MCF 10A (cell line): ENCODE results near the gene FGFR3. TPM values are rescaled to one million over a fixed set of nuclear protein-coding genes. Genes with fewer than 3 reads are reported as not detected.

Source experiments
- BruUV-seq: library from RNA; stranded (reverse); fragments of 400-500 nt; replicated peaks from 2 replicates; lab custom pipeline; 2021; lab: Mats Ljungman, UMichigan
- CTCF ChIA-PET: fragments of 300-600 bp; sonication (Branson Sonifier 250); formaldehyde crosslinking; extraction: SDS; loops from one replicate; lab custom pipeline; 2021; ENCODE audit warnings: antibody characterized with exemption, inconsistent platforms; lab: Yijun Ruan, JAX
- POLR2A ChIA-PET: fragments of 300-600, 350-650 bp; sonication (Branson Sonifier 250); formaldehyde crosslinking; extraction: SDS; loops from one replicate; lab custom pipeline; 2020; ENCODE audit warnings: antibody characterized with exemption, inconsistent platforms; lab: Yijun Ruan, JAX
- DNase-seq: peaks from one replicate; pipeline ENCODE4 v3.0.0-alpha.2; 2018; ENCODE audit not compliant: unreplicated experiment
- H3K27ac Mint-ChIP-seq: one replicate; pipeline ENCODE4 v1.8.0; 2022; ENCODE audit warnings: mild to moderate bottlenecking, low read depth, mixed read lengths; ENCODE audit not compliant: unreplicated experiment
- H3K27me3 Mint-ChIP-seq: one replicate; pipeline ENCODE4 v1.8.0; 2022; ENCODE audit warnings: mixed read lengths; ENCODE audit not compliant: insufficient read depth, unreplicated experiment
- H3K36me3 Mint-ChIP-seq: one replicate; pipeline ENCODE4 v1.8.0; 2022; ENCODE audit warnings: mild to moderate bottlenecking, moderate library complexity, mixed read lengths; ENCODE audit not compliant: insufficient read depth, unreplicated experiment
- H3K4me1 Mint-ChIP-seq: one replicate; pipeline ENCODE4 v1.8.0; 2022; ENCODE audit warnings: mixed read lengths; ENCODE audit not compliant: insufficient read depth, unreplicated experiment
- H3K4me3 Mint-ChIP-seq: one replicate; pipeline ENCODE4 v1.8.0; 2022; ENCODE audit warnings: mild to moderate bottlenecking, moderate library complexity, mixed read lengths; ENCODE audit not compliant: unreplicated experiment
- H3K9me3 Mint-ChIP-seq: one replicate; pipeline ENCODE4 v1.8.0; 2022; ENCODE audit warnings: mixed read lengths; ENCODE audit not compliant: unreplicated experiment
- CTCF ChIP-seq: fragments of 200-600 bp; IDR thresholded peaks from one replicate; pipeline ENCODE4 v1.8.0; 2022; ENCODE audit warnings: antibody characterized with exemption, mild to moderate bottlenecking; ENCODE audit not compliant: unreplicated experiment
- intact Hi-C: fragments of 100-400 bp; cut with micrococcal nuclease; formaldehyde crosslinking; loops from 2 replicates; pipeline ENCODE4 v1.14.1; 2022
- total RNA-seq: library from RNA; stranded (reverse); gene quantifications from 2 replicates; pipeline ENCODE4 v1.2.3, GENCODE V29; 2022

Gene FGFR3
- total RNA-seq, 1 experiment from 2014 or later, result 6.5 TPM

- no peaks in the 10 kb centered on the region for H3K4me1 Mint-ChIP-seq
Measured at GRCh38 chr4:1826531-1827350, 33.6 kb downstream of the FGFR3 start.

GRCh38 chr4:1830234-1830633 lies 37.1 kb downstream of the FGFR3 start:
- Mint-ChIP-seq H3K27me3 (no peaks in the 10 kb centered on the region), H3K9me3 (no peaks in the 10 kb centered on the region), H3K4me3 (no peak overlapping the region), H3K27ac (no peak overlapping the region), H3K4me1 (no peaks in the 10 kb centered on the region), H3K36me3 (peaks cover 54% of the 10 kb centered on the region)
- no peak for TF ChIP-seq CTCF
- intact Hi-C loops, result no loop called here
- CTCF ChIA-PET, result interaction anchor here (0.6 to 1.6 kb wide), 3 partner anchors 10 to 83 kb away, joined by 3 to 4 read pairs (median 4); no protein-coding TSS in a partner anchor
- POLR2A ChIA-PET, result interaction anchor here (1.1 kb wide), 1 partner anchor 9 kb away, joined by 3 read pairs; no protein-coding TSS in a partner anchor
- no TSS peak for BruUV-seq
- DNase-seq, result no peak

More at GRCh38 chr4:1826531-1827350, 33.6 kb downstream of the FGFR3 start:
- Mint-ChIP-seq H3K4me3 (no peak overlapping the region), H3K9me3 (no peaks in the 10 kb centered on the region), H3K27ac (no peak overlapping the region), H3K27me3 (no peaks in the 10 kb centered on the region), H3K36me3 (peaks cover 59% of the 10 kb centered on the region)
- BruUV-seq, result no TSS peak
- TF ChIP-seq CTCF, result no peak
- ChIA-PET CTCF (interaction anchor here (0.6 to 1.8 kb wide), 4 partner anchors 11 to 404 kb away, joined by 3 to 5 read pairs (median 3); no protein-coding TSS in a partner anchor), POLR2A (no interaction called here)
- intact Hi-C loops, result no loop called here
- no peak for DNase-seq

- H3K27ac Mint-ChIP-seq, result no peak overlapping the region
Measured at GRCh38 chr4:1830642-1831228, 37.6 kb downstream of the FGFR3 start.

More at GRCh38 chr4:1830642-1831228, 37.6 kb downstream of the FGFR3 start:
- BruUV-seq, result no TSS peak
- no peak overlapping the region for H3K4me3 Mint-ChIP-seq
- ChIA-PET POLR2A (interaction anchor here (1.1 kb wide), 1 partner anchor 10 kb away, joined by 3 read pairs; no protein-coding TSS in a partner anchor), CTCF (interaction anchor here (0.6 to 1.6 kb wide), 5 partner anchors 10 to 95 kb away, joined by 3 to 4 read pairs (median 4); no protein-coding TSS in a partner anchor)
- peaks cover 52% of the 10 kb centered on the region for H3K36me3 Mint-ChIP-seq
- DNase-seq, result no peak
- TF ChIP-seq CTCF, result no peak
- H3K9me3 Mint-ChIP-seq, result no peaks in the 10 kb centered on the region
- H3K4me1 Mint-ChIP-seq, result no peaks in the 10 kb centered on the region
- H3K27me3 Mint-ChIP-seq, result no peaks in the 10 kb centered on the region
- intact Hi-C loops, result no loop called here
